MV-4-11 (cell line): ENCODE results near the gene PLXNA1.

Source experiments
- DNase-seq: peaks from one replicate; lab custom pipeline; 2025; lab: John Stamatoyannopoulos, UW

PLXNA1 gene

GRCh38 chr3:126952983-126953660, 29.8 kb upstream of the PLXNA1 start:
- no peak for DNase-seq

- DNase-seq = no peak
Observed at GRCh38 chr3:126954141-126954842, 28.6 kb upstream of the PLXNA1 start.

- DNase-seq = no peak
Observed at GRCh38 chr3:126955004-126955790, 27.7 kb upstream of the PLXNA1 start.

- no peak for DNase-seq
Observed at GRCh38 chr3:126956361-126956760, 26.6 kb upstream of the PLXNA1 start.

GRCh38 chr3:126956866-126957650, 25.9 kb upstream of the PLXNA1 start:
- DNase-seq = no peak

GRCh38 chr3:126957776-126958637, 24.9 kb upstream of the PLXNA1 start:
- no peak for DNase-seq

- DNase-seq = no peak
Observed at GRCh38 chr3:126958638-126959085, 24.3 kb upstream of the PLXNA1 start.

GRCh38 chr3:126959136-126959920, 23.6 kb upstream of the PLXNA1 start:
- DNase-seq = no peak

GRCh38 chr3:126959921-126960603, 22.9 kb upstream of the PLXNA1 start:
- DNase-seq = no peak

- no peak for DNase-seq
Observed at GRCh38 chr3:126960604-126960995, 22.3 kb upstream of the PLXNA1 start.

- DNase-seq = no peak
Observed at GRCh38 chr3:126961191-126961790, 21.6 kb upstream of the PLXNA1 start.

- no peak for DNase-seq
Observed at GRCh38 chr3:126961791-126962461, 21.0 kb upstream of the PLXNA1 start.

GRCh38 chr3:126962756-126963155, 20.2 kb upstream of the PLXNA1 start:
- DNase-seq = no peak

GRCh38 chr3:126963261-126964190, 19.4 kb upstream of the PLXNA1 start:
- no peak for DNase-seq

- DNase-seq = no peak
Observed at GRCh38 chr3:126964261-126964660, 18.7 kb upstream of the PLXNA1 start.

GRCh38 chr3:126964950-126965349, 18.0 kb upstream of the PLXNA1 start:
- no peak for DNase-seq

GRCh38 chr3:126965526-126966080, 17.3 kb upstream of the PLXNA1 start:
- DNase-seq = no peak
